PFSK-1 (cell line): Measurements from ENCODE around the gene NUDT22.

Source experiments
- FOXP2 ChIP-seq: optimal IDR thresholded peaks from 2 replicates; pipeline ENCODE3; 2011; ENCODE audit warnings: borderline replicate concordance, control low read depth, inconsistent platforms; ENCODE audit not compliant: insufficient read depth; ENCODE audit errors: extremely low read length, extremely low read depth
- POLR2AphosphoS5 ChIP-seq: IDR thresholded peaks from 2 replicates; pipeline ENCODE4 v1.6.1; 2012; ENCODE audit warnings: low read depth, mild to moderate bottlenecking, control low read depth, low read length, moderate library complexity
- REST ChIP-seq, 2 experiments: IDR thresholded peaks; 2 replicates each; pipeline versions ENCODE4 v1.6.1 to v1.8.0; 2011 to 2012; ENCODE audit warnings: low read depth in 2 of 2, low read length in 2 of 2, control low read depth in 1 of 2, inconsistent platforms in 1 of 2, mild to moderate bottlenecking in 1 of 2, moderate library complexity in 1 of 2; ENCODE audit not compliant: insufficient read depth in 1 of 2
- SIN3A ChIP-seq: IDR thresholded peaks from 2 replicates; pipeline ENCODE4 v1.6.1; 2012; ENCODE audit warnings: mild to moderate bottlenecking, low read length, moderate library complexity, borderline replicate concordance; ENCODE audit not compliant: insufficient read depth
- TAF1 ChIP-seq: IDR thresholded peaks from 2 replicates; pipeline ENCODE4 v1.6.1; 2012; ENCODE audit warnings: low read length, control low read depth, borderline replicate concordance; ENCODE audit not compliant: insufficient read depth

The NUDT22 gene

GRCh38 chr11:64261556-64262080 is 35.5 kb downstream of the NUDT22 start:
- TF ChIP-seq SIN3A = no peak

- no peak for TF ChIP-seq SIN3A
- no peak for TF ChIP-seq REST (IDR thresholded peaks at IDR 0.05; ENCODE audit: insufficient read depth in 1 of 2, low read depth in 2 of 2, low read length in 2 of 2)
- no peak for TF ChIP-seq TAF1
- no peak for TF ChIP-seq FOXP2
- no peak for TF ChIP-seq POLR2AphosphoS5
Observed at GRCh38 chr11:64262271-64263002, 36.4 kb downstream of the NUDT22 start.

GRCh38 chr11:64263021-64263946 is 37.2 kb downstream of the NUDT22 start:
- TF ChIP-seq FOXP2 (no peak), REST (IDR thresholded peaks at IDR 0.05; ENCODE audit: insufficient read depth in 1 of 2, low read depth in 2 of 2, low read length in 2 of 2) (no peak), POLR2AphosphoS5 (no peak), SIN3A (no peak), TAF1 (no peak)

GRCh38 chr11:64263947-64264317 is 37.9 kb downstream of the NUDT22 start:
- TF ChIP-seq POLR2AphosphoS5 (no peak), FOXP2 (no peak), TAF1 (no peak)

GRCh38 chr11:64264371-64264852 is 38.3 kb downstream of the NUDT22 start:
- no peak for TF ChIP-seq POLR2AphosphoS5
- no peak for TF ChIP-seq TAF1
- no peak for TF ChIP-seq REST (IDR thresholded peaks at IDR 0.05; ENCODE audit: insufficient read depth in 1 of 2, low read depth in 2 of 2, low read length in 2 of 2)
- TF ChIP-seq FOXP2 = no peak
- no peak for TF ChIP-seq SIN3A
